SK-N-SH treated with all-trans-retinoic acid at 6 μM for 48 hours (cell line): Measurements from ENCODE around the gene LILRA6.
"Not testable (repeated sequence)": the region's sequence is repeated elsewhere in the genome, so short reads cannot be mapped to it uniquely, and the experiment has no call there.

Experiments used
- ATAC-seq: fragments of 200-7000 bp; cut with Tn5 transposase; 3 replicates; pipeline ENCODE4 v1.9.1; 2020; ENCODE audit warnings: mild to moderate bottlenecking, moderate library complexity
- ARNTL ChIP-seq: fragments of 450-650 bp; formaldehyde crosslinking; IDR thresholded peaks from 2 replicates; pipeline ENCODE4 v1.5.0; 2020; ENCODE audit warnings: low read depth, mild to moderate bottlenecking, moderate library complexity, borderline replicate concordance
- BACH2 ChIP-seq: fragments of 250-450 bp; sonication (Bioruptor Pico); IDR thresholded peaks from 2 replicates; pipeline ENCODE4 v1.9.0; 2021; ENCODE audit warnings: mild to moderate bottlenecking, borderline replicate concordance
- CREB5 ChIP-seq: fragments of 250-450 bp; sonication (Bioruptor Pico); IDR thresholded peaks from 2 replicates; pipeline ENCODE4 v1.5.1; 2020; ENCODE audit warnings: low read depth, mild to moderate bottlenecking, moderate library complexity
- CSDC2 ChIP-seq: fragments of 250-450 bp; sonication (Bioruptor Pico); IDR thresholded peaks from 2 replicates; pipeline ENCODE4 v1.5.0; 2020; ENCODE audit warnings: mild to moderate bottlenecking, moderate library complexity
- CSRNP3 ChIP-seq: fragments of 250-450 bp; sonication (Bioruptor Pico); IDR thresholded peaks from 2 replicates; pipeline ENCODE4 v1.5.1; 2021; ENCODE audit warnings: mild to moderate bottlenecking, moderate library complexity
- ESRRG ChIP-seq: fragments of 250-450 bp; sonication (Bioruptor Pico); IDR thresholded peaks from 2 replicates; pipeline ENCODE4 v1.6.1; 2021; ENCODE audit warnings: mild to moderate bottlenecking
- GLIS3 ChIP-seq: fragments of 250-450 bp; sonication (Bioruptor Pico); IDR thresholded peaks from 2 replicates; pipeline ENCODE4 v1.5.0; 2020; ENCODE audit warnings: mild to moderate bottlenecking, moderate library complexity
- ISL1 ChIP-seq: fragments of 250-450 bp; sonication (Bioruptor Pico); IDR thresholded peaks from 2 replicates; pipeline ENCODE4 v2.1.2; 2022; ENCODE audit warnings: mild to moderate bottlenecking, moderate library complexity
- OSR1 ChIP-seq: fragments of 250-450 bp; sonication (Bioruptor Pico); IDR thresholded peaks from 2 replicates; pipeline ENCODE4 v1.8.0; 2022; ENCODE audit warnings: moderate library complexity, mild to moderate bottlenecking, inconsistent platforms
- PATZ1 ChIP-seq: fragments of 250-450 bp; sonication (Bioruptor Pico); IDR thresholded peaks from 2 replicates; pipeline ENCODE4 v1.8.0; 2020; ENCODE audit warnings: mild to moderate bottlenecking, moderate library complexity, borderline replicate concordance
- POU6F1 ChIP-seq: fragments of 250-450 bp; sonication (Bioruptor Pico); IDR thresholded peaks from 2 replicates; pipeline ENCODE4 v1.8.0; 2021; ENCODE audit warnings: low read depth, mild to moderate bottlenecking, moderate library complexity, borderline replicate concordance
- PPARA ChIP-seq: fragments of 250-450 bp; sonication (Bioruptor Pico); IDR thresholded peaks from 2 replicates; pipeline ENCODE4 v1.5.0; 2020; ENCODE audit warnings: mild to moderate bottlenecking, borderline replicate concordance
- RARB ChIP-seq: fragments of 250-450 bp; sonication (Bioruptor Pico); IDR thresholded peaks from 2 replicates; pipeline ENCODE4 v1.8.0; 2021; ENCODE audit warnings: mild to moderate bottlenecking, moderate library complexity
- SNAI2 ChIP-seq: fragments of 250-450 bp; sonication (Bioruptor Pico); IDR thresholded peaks from 2 replicates; pipeline ENCODE4 v1.5.0; 2020; ENCODE audit warnings: mild to moderate bottlenecking, moderate library complexity
- TCF4 ChIP-seq: fragments of 250-450 bp; sonication (Bioruptor Pico); IDR thresholded peaks from 2 replicates; pipeline ENCODE4 v1.8.0; 2021; ENCODE audit warnings: mild to moderate bottlenecking, moderate library complexity, borderline replicate concordance
- ZC3H10 ChIP-seq: fragments of 250-450 bp; sonication (Bioruptor Pico); IDR thresholded peaks from 2 replicates; pipeline ENCODE4 v1.5.1; 2021; ENCODE audit warnings: mild to moderate bottlenecking, moderate library complexity
- ZFP3 ChIP-seq: fragments of 250-450 bp; sonication (Bioruptor Pico); IDR thresholded peaks from 2 replicates; pipeline ENCODE4 v1.5.0; 2020; ENCODE audit warnings: mild to moderate bottlenecking, moderate library complexity
- ZNF565 ChIP-seq: fragments of 450-650 bp; formaldehyde crosslinking; conservative IDR thresholded peaks from 2 replicates; pipeline ENCODE4 v1.5.0; 2020; ENCODE audit warnings: low read depth, mild to moderate bottlenecking, moderate library complexity
- ZNF70 ChIP-seq: fragments of 450-650 bp; formaldehyde crosslinking; IDR thresholded peaks from 2 replicates; pipeline ENCODE4 v1.5.0; 2020; ENCODE audit warnings: mild to moderate bottlenecking, moderate library complexity
- ZNF8 ChIP-seq: fragments of 450-650 bp; formaldehyde crosslinking; IDR thresholded peaks from 2 replicates; pipeline ENCODE4 v1.5.0; 2020; ENCODE audit warnings: mild to moderate bottlenecking, moderate library complexity

The LILRA6 gene

DNA sequence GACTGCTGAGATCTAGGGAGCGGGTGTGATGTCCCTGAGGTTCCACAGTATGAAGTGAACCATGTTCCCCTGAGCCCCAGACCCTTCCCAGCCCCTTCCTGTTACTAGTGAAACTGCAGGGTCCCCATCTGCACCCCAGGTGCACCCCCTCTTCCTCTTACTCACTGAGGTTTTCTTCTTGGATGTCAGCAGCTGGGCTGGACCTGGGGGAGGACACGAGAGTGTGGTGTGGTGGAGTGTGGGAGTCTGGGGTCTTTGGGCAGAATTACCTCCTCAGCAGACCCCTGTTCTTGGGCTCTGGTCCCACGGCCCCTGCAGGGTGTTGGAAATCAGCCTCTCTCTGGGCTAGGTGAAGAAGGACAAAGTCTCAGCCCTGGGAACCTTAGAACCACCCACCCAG lies 3.3 kb upstream of the LILRA6 start:
- ATAC-seq = no peak
- no peak for TF ChIP-seq CSRNP3 (CRISPR knock-in tag)
- no peak for TF ChIP-seq ZFP3 (CRISPR knock-in tag)
- no peak for TF ChIP-seq ARNTL (CRISPR knock-in tag)
- TF ChIP-seq, all 23 proteins: peak for 0

GRCh38 chr19:54243809-54244208 lies 1.2 kb upstream of the LILRA6 start:
- not testable (repeated sequence) for ATAC-seq

- ATAC-seq = not testable (repeated sequence)
Measured at GRCh38 chr19:54242234-54242633, 356 bp downstream of the LILRA6 start.

DNA sequence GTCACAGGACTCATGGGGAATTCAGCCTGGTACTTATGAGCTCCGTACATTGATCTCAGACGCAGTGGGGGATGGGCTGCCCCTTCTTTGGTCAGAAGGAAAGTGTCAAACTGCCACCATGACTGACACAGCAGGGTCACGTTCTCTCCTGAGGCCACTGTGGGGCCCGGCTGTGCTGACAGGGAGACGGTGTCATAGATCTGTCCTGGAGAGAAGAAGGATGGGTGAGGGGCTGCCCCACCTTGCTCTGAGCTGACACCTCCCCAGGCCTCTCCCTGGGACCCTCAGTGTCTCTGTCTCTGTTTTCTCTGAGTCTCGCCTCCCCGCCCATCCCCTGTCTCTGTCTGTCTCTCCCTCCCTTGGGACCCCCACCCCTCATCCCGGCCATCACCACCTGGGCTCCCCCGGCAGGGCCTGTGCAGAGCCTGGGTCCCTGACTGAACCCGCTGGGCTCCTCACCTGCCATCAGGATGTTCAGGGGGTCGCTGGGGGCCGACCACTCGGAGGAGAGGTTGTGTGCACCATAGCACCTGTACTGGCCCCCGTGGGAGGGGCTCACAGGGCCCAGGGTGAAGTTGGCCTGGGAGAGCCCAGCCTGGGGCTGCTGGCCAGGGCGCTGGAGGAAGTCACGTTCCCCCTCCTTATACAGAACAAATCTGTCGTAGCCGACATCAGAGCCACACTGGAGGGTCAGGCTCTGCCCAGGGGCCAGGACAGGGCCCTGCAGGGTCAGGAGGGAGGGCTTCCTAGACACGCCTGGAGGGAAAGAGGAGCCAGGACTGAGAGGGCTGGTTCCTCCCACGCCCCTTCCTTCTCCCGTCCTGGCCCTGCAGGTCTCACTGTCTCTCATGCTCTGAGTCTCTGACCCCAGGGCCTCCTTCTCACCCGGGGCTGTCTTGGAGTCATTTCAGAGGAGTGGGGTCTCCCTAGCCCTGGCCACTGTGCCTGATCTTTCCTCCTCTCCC lies 1.9 kb downstream of the LILRA6 start:
- not testable (repeated sequence) for ATAC-seq

- ATAC-seq = not testable (repeated sequence)
Measured at GRCh38 chr19:54239491-54240371, 2.9 kb downstream of the LILRA6 start.

DNA sequence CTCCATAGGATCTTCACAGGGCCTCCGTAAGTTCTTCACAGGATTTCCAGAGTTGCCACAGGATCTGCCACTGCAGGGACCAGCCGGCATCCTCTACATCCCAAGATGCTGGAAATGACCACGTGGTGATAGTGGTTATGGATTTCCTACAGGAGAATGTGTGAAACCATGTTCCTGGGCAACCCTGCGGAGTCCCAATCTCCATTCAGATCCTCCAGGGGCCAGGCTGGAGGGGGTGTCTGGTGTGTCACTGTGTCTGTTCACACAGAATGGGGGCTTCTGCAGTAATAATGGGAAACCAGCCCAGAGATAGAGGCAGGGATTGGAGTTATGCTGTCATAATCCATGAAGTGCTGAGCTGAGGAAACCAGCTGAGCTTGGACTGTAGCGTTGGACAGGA lies 8.6 kb downstream of the LILRA6 start:
- TF ChIP-seq POU6F1 (no peak), OSR1 (CRISPR knock-in tag) (no peak), BACH2 (no peak), ZNF8 (no peak), PATZ1 (CRISPR knock-in tag) (no peak), ZFP3 (CRISPR knock-in tag) (no peak), GLIS3 (CRISPR knock-in tag) (no peak), TCF4 (CRISPR knock-in tag) (no peak), ISL1 (CRISPR knock-in tag) (no peak), CSDC2 (CRISPR knock-in tag) (no peak), SNAI2 (CRISPR knock-in tag) (no peak), ZNF565 (CRISPR knock-in tag) (no peak), RARB (CRISPR knock-in tag) (no peak), ARNTL (CRISPR knock-in tag) (no peak), PPARA (CRISPR knock-in tag) (no peak), ESRRG (no peak), ZNF70 (CRISPR knock-in tag) (no peak), CREB5 (CRISPR knock-in tag) (no peak), CSRNP3 (CRISPR knock-in tag) (no peak), ZC3H10 (CRISPR knock-in tag) (no peak)
- ATAC-seq = no peak
